SIG-M5 treated with dmso at 0.1 percent for 504 hours (cell line): ENCODE results near the gene PHOX2B.
A peak's percentile ranks its signal among the peaks of the same experiment; 100 is the strongest.

Experiments
- DNase-seq: peaks from one replicate; lab custom pipeline; 2025; ENCODE audit not compliant: unreplicated experiment; lab: John Stamatoyannopoulos, UW

PHOX2B gene

DNA sequence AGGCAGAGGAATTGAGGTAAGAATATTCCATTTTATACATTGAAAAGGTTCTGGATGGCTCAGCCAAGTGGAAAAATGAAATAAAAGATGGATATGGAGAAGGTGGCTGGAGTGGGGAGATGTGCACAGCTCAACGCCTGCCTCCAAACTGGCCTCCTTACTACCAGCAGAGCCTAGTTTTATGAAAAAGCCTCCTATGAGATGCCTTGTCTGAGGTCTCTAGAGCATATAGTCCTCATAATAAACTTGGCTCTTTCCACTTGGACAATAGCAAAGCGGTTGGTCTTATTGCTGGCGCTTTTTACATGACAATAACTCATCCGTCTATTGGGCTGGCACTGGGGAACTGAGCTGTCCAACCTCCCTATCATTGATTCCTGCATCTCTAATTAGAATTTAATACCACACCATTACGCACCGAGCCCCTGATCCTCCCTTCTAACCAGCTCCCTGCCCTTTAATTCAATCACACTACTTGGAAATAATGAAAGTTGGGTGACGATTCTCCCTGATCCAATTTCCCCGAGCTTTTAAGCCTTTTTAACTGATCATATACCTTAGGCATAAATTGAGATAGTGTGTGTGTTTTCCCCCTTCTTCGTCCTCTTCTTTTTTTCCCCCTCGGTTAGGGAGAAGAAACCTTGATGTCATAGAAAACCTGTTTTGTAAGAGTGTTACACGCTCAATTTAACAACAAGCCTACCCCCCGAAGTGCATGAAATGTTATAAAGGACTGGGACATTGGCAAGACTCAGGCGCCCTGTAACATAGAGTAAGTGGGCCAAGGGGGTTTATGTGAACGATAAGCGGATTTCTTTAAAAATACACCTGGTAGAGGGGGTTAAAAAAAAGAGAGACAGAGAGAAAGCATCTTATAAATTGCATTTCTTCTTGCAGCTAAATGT, at the start of gene PHOX2B:
TSS of gene PHOX2B (minus strand) at position 155 of the 905 bp plus-strand sequence. CDS start at position 40, 115 bp downstream.
- no peak for DNase-seq

GRCh38 chr4:41797260-41797659, 48.7 kb upstream of the PHOX2B start:
- no peak for DNase-seq

- DNase-seq: no peak
Measured at GRCh38 chr4:41796545-41797210, 48.2 kb upstream of the PHOX2B start.

DNA sequence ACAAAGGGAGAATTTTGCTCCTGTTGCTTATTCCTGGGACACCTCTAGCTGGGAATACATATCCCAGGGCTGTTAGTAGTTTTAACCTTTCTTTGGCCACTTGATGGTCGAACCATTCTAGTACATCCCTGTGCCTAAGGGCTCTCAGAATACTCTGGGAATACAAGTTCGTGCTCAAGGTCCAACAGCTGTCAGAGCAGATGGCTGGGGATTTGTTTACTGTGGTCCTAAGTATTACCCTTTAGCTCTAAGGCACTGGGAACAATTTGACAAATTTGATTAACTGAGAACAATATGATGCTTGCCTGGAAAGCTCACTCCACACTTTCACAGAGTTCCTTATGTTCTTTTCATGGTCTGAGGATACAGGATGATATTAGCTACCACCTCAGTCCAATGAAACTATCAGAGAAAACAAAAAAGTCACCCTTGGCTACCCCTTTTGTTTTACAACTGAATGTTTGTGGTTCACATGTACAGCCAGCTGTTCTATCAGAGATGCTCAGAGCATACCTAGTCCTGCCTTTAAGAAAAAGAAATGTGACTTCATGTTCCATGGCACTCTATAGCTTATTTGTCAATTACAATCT, 47.4 kb upstream of the PHOX2B start:
- DNase-seq: no peak

- DNase-seq: no peak
Measured at GRCh38 chr4:41792166-41792565, 43.6 kb upstream of the PHOX2B start.

DNA sequence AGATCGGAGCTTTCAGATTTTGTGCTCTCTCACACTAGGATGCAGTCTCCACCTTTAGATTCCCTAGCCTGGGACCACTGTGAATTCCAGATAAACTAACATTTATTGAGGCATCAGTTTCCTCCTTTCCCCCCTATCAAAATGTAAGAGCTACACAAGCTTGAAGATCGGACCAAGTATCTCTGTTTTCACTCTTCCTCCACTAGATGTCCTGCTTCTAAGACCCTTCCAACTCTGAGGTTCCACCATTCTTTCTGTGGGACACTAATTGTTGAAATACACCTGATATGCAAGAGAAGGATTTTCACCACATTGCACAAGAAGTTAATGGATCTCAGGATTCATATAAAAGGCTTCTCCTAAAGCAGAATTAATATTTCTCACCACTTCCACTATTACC, 43.0 kb upstream of the PHOX2B start:
- no peak for DNase-seq

DNA sequence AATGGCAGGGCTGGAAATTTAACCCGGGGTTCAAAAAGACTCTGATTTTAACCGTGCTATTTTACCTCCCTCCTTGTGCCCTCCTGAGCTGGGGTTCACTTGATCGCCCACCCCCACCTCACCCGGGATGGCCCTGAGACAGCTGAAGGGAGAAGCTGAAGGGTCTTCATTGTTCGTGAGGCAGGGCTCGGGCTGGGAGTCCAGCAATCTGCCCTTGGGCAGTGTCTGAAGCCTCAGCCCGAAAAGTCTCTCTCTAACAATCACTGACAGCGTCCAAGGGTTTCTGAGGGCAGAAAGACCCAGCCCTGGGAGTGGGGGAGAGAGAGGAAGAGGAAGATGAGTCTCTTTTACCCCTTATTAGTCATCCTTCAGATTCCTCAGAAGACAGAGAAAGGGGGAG, 39.4 kb upstream of the PHOX2B start:
- DNase-seq: no peak

DNA sequence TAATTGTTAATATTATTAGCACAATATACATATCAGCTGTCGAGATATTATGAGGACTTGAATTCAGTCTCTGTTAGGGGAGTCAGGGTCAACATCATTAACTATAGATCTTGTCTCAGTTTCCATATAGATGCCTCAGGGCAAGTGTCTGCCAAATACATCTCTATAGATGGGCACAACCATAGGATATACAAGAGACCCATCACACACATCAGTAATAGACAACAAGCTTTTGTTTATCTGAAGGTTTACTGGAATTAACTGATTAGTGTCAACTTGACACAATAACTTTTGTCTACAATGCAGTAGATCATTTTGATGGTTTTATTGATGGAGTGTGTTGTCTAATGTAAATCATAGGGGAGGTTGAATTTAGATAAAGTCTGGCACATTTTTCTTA, 37.1 kb upstream of the PHOX2B start:
- DNase-seq: no peak

- no peak for DNase-seq
Measured at GRCh38 chr4:41784191-41784979, 35.9 kb upstream of the PHOX2B start.

DNA sequence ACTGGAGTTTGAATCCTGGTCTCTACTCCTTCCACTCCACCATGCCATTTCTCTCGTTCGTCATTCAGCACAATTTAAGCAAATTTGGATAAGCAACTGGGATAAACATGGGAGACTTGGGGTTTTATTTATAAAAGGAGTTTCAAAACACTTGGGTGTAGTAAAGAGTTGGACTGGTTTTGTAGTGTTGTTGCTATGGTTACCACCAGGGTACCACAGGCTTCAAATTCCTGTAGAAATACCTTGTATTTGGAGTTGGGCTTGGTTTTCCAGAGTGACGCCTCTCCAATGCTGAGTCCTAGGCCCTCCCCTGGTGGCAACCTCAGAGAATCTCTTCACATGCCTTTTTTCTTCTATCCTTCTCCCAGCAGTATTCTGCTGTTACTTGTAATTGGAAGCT, 27.9 kb upstream of the PHOX2B start:
- DNase-seq: no peak

GRCh38 chr4:41763729-41764128, 15.2 kb upstream of the PHOX2B start:
- DNase-seq: peak; percentile 0

DNA sequence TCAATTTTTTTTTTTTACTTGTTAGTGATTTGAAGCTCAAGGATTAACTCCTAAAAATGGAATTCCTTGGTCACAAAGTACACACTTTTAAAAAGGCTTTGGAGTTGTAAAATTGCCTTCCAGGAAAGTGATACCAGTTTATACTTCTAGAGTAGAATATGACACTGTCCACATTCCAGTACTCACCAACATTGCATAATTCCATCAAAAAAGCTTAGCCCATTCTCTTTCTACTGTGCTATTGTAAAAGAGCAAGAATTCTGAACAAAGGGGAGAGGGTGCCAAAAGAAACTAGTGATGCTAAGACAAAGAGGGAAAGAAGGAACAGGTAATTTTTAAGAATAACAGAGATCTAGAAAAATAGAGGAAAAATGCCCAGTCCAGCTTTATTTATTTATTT, 10.4 kb upstream of the PHOX2B start:
- DNase-seq: no peak

- no peak for DNase-seq
Measured at GRCh38 chr4:41757521-41758156, 9.1 kb upstream of the PHOX2B start.

DNA sequence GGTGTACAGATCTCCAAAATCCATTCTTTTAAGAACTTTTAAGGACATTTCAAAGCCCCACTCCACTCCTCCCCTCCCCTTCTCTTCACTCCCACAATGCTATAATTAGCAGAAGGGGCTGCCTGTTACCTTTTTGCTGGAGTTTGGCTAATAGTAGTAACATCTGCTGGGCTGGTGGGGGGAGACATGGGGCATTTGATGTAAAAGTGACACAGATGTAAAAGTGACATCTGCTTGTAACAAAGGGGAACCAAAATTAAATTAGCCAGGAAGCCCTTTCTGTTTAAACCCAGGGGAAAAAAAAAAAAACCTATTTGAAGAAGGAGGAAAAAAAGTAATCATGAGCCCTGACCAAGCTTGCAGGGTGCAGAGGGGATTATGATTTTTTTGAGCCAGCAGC, 5.4 kb upstream of the PHOX2B start:
- DNase-seq: no peak

DNA sequence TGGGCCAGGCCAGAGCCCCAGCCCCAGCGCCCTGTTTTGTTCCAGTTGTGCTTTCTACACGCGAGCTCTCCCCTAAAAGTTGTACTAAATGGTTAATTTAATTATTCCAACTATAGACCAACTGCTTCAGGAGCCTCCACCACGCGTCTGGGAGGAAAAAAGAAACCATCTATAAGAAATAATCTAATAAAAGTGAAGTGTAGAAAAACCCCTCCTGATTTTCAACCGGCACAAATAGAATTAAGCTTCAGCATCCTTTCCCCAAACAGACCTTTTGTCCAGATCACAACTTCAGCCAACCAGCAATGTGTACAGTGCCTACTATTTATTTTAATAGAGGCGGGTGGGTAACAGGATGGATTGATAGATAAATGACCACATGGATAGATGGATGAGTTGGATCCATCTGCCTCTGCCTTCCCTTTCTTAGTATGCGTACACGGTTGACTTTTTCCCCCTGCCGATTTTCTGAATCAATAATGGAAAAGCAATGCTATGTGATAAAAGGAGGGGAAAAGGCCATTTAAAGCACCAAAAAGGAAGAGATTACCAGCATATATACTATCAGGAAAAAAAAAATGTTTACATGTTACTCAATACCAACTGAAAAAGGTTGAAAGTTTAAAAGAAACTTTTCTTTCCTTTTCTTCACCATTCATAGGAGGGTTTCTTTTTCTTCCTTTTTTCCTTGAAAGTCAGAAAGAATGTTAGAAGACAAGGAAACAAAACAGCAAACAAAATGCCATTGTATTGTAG, 3.7 kb upstream of the PHOX2B start:
- no peak for DNase-seq

GRCh38 chr4:41751449-41752061, 3.0 kb upstream of the PHOX2B start:
- no peak for DNase-seq

GRCh38 chr4:41750626-41751448, 2.3 kb upstream of the PHOX2B start:
- DNase-seq: no peak

GRCh38 chr4:41750121-41750625, 1.6 kb upstream of the PHOX2B start:
- DNase-seq: no peak
